GM12865 (cell line): ENCODE data around the gene SFT2D1.

Experiments used
- DNase-seq: peaks from one replicate; pipeline ENCODE4 v3.0.0; 2010; ENCODE audit warnings: low read depth
- H3K4me3 ChIP-seq: 2 replicates; pipeline ENCODE4 v1.5.1; 2011; ENCODE audit warnings: mild to moderate bottlenecking, low read depth, low read length, control low read depth
- CTCF ChIP-seq: IDR thresholded peaks from 2 replicates; pipeline ENCODE4 v1.5.1; 2011; ENCODE audit warnings: low read length, control low read depth, low read depth, inconsistent platforms; ENCODE audit not compliant: insufficient read depth; ENCODE audit errors: missing control alignments

Gene SFT2D1

GRCh38 chr6:166297606-166298005, 44.7 kb downstream of the SFT2D1 start:
- H3K4me3 ChIP-seq = no peak overlapping the region
- TF ChIP-seq CTCF = no peak
- no peak for DNase-seq

- H3K4me3 ChIP-seq = no peak overlapping the region
- no peak for TF ChIP-seq CTCF
- no peak for DNase-seq
These were observed 46.1 kb downstream of the SFT2D1 start for GRCh38 chr6:166296035-166296883.

GRCh38 chr6:166293731-166294584, 48.4 kb downstream of the SFT2D1 start:
- no peak for DNase-seq
- TF ChIP-seq CTCF = no peak
- no peak overlapping the region for H3K4me3 ChIP-seq

- H3K4me3 ChIP-seq = no peak overlapping the region
- no peak for DNase-seq
- TF ChIP-seq CTCF = no peak
These were observed 52.9 kb downstream of the SFT2D1 start for GRCh38 chr6:166289207-166290060.

- H3K4me3 ChIP-seq = peak overlapping the region; percentile 3; the same call in 1 of the 2 replicates
- no peak for TF ChIP-seq CTCF
- peak; percentile 90 for DNase-seq
These were observed 55.5 kb downstream of the SFT2D1 start for GRCh38 chr6:166286839-166287271.

- TF ChIP-seq CTCF = no peak
- no peak for DNase-seq
These were observed 57.1 kb downstream of the SFT2D1 start for GRCh38 chr6:166285233-166285632.

More at GRCh38 chr6:166285233-166285632, 57.1 kb downstream of the SFT2D1 start:
- no peak overlapping the region for H3K4me3 ChIP-seq
